ENCODE data around the gene INO80B.

Gene INO80B

DNA sequence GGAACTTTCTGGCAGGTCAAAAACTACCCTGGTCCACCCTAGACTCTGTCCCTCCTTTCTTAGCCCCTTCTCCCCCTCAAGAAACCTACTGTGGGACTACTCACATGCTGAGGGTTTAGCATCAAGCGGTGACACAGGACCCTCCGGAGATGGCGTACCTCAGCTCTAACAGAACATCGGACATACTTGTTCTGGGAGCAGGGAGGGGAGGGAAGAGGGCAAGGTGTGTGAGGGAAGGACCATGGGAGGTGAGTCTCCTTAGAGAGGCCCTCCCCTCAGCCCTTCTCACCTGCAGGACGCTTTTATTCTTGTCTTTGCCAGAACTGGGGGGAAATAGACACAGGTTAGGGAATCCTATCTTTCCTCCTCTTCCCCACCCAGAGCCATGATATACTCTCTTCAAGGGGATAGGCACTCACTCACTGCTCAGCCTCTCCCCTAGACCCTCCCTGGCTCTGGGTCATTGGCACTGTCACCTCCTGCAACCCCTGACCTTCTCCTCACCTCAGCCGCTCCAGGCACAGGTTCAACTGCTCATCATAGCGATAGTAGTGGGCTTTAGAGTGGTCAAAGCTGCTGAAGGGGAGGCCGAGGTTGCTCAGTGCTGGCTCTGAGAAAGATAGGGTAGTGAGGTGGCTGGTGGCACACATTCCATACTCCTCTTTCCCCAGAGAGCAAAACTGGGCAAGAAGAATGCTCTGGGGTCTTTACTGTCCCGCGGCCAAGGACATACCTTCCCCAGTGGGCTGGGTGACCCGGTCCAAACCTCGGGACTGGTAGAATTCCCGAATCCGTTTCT is 50.8 kb downstream of the INO80B start:
- Histone ChIP-seq H3K27ac (peak overlapping the region; percentile 10; the same call in 1 of the 2 replicates), H3K36me3 (peaks cover 32% of the 10 kb centered on the region), H3K4me3 (ENCODE audit: low read depth, low read length) (no peak overlapping the region), H3K27me3 (ENCODE audit: insufficient read depth, low read depth, severe bottlenecking) (no peaks in the 10 kb centered on the region), H3K9me3 (ENCODE audit: severe bottlenecking) (no peaks in the 10 kb centered on the region)
- TF ChIP-seq, protein P1, sequence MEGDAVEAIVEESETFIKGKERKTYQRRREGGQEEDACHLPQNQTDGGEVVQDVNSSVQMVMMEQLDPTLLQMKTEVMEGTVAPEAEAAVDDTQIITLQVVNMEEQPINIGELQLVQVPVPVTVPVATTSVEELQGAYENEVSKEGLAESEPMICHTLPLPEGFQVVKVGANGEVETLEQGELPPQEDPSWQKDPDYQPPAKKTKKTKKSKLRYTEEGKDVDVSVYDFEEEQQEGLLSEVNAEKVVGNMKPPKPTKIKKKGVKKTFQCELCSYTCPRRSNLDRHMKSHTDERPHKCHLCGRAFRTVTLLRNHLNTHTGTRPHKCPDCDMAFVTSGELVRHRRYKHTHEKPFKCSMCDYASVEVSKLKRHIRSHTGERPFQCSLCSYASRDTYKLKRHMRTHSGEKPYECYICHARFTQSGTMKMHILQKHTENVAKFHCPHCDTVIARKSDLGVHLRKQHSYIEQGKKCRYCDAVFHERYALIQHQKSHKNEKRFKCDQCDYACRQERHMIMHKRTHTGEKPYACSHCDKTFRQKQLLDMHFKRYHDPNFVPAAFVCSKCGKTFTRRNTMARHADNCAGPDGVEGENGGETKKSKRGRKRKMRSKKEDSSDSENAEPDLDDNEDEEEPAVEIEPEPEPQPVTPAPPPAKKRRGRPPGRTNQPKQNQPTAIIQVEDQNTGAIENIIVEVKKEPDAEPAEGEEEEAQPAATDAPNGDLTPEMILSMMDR (IDR thresholded peaks at IDR 0.05; ENCODE audit: low read depth, low read length): no peak
- DNase-seq: no peak

DNA sequence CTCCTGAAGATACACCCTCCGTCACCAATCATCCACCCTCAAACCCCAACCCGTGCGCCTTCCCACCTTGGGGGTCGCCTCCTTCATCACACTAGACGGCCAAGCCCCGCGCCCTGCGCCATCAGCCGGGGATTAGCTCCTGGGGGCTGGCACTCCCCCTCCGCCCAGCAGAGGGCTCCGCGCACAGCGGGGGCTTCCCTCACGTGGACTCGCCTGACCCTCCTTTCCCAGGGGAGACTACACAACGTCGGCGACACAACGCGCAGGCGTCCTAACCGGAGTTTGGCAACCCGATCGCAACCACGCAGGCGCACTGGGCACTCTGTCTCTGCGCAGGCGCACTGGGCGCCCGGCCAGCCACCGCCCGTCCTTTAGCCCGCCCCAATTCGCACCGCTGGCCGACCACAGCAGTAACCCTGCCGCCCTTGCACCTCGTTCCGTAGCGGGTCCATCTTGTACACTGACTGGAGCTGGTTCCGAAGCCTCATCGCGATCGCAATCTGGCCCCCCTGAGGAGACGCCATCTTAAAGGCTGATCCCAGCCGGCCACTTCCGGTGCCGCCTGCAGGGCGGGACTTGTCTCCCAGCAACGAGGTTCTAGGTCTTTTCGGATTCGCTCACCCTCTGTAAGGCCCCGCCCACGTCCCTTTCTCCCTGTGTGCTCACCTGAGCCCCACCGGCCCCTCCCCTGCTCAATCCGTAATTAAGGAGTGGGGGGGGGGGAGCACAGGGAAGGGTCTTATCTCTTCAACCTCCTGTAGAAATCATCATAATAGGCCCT is 52.4 kb downstream of the INO80B start, which contains the start of gene PCGF1:
TSS of gene PCGF1 (minus strand) at position 551 of the 781 bp plus-strand sequence. CDS start at position 524, 27 bp downstream.
- Histone ChIP-seq H3K27ac (peak within 1 kb of the TSS; percentile 100), H3K4me3 (ENCODE audit: low read depth, low read length) (peak within 1 kb of the TSS; percentile 75), H3K36me3 (peaks cover 32% of the 10 kb centered on the region), H3K27me3 (ENCODE audit: insufficient read depth, low read depth, severe bottlenecking) (no peaks in the 10 kb centered on the region), H3K9me3 (ENCODE audit: severe bottlenecking) (no peaks in the 10 kb centered on the region)
- TF ChIP-seq, protein P1 (IDR thresholded peaks at IDR 0.05; ENCODE audit: low read depth, low read length): peak; percentile 81
- peak; percentile 100 for DNase-seq
